AG20443 (cell line): ENCODE results near the gene EPS8L2.

Experiments used
- DNase-seq: peaks from one replicate; pipeline ENCODE4 v3.0.0; 2012; ENCODE audit warnings: low spot score, mixed read lengths

EPS8L2 gene

GRCh38 chr11:776561-777287 lies 70.7 kb downstream of the EPS8L2 start:
- no peak for DNase-seq
